ENCODE results near the gene KCNK2.

The KCNK2 gene

DNA sequence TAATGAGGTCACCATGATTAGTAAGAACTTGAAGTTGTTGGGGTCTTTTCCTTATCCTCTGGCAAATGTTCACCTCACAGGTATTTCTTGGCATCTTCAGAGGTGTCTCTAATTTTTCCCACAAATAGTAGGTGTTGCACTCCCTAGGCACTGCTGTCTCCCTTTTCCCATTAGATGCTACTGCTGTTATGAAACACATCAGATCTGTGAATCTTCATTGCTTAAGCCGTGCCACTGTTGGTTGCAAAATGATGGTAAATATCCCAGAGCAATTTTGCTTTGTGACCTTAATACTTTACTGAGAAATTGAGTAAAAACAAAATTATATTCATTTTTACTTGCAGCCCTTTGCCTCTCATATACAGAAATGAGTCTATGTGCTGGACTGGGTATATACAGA lies 169.6 kb downstream of the KCNK2 start:
- no peak for DNase-seq (ENCODE audit: low read depth in 3 of 3)

DNA sequence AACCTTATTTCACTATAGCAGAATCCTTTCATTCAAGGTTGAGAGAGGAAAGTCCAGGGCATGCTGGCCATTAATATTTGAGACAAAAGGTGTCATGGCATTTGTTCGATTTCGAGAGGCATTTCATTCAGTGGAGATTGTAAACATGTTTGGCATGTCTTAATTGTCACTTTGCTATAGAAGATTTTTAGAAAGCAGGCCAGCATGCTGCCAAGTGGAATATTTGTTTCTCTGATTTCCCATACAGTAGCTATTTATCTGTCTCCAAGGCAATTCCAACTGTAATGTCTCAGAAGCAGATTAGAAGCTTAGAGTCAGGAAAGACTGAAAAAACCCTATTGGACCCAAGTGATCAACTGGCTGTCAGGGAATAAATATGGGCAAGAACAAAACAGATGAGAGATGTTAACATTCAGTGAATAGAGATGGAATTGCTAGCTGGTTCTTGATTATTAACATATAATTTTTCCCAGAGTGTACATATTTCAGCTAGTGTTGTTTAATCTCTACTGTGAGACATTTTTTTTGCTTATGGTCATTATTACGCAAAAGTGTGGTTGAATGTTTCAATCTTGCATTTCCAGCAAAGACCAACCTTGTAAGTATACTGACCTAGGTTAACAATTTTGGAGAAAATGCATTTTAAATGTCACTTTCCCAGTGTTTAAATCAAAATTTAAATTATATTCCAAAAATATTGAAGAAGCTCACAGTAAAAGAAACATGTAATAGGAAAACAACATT lies 174.6 kb downstream of the KCNK2 start:
- no peak for DNase-seq (ENCODE audit: low read depth in 3 of 3)

DNA sequence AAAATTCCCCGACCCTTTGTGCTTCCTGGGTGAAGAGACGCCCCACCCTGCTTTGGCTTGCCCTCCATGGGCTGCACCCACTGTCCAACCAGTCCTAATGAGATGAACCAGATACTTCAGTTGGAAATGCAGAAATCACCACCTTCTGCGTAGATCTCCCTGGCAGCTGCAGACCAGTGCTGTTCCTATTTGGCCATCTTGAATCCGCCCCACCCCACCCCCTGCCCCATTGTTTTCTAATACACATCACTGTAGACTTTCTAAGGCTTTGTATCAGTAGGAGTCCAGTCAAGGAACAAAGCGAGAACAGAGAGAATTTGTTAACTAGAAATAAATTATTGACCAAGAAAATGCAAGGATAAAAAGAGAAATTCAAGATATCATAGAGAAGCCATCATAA lies 178.2 kb downstream of the KCNK2 start:
- DNase-seq (ENCODE audit: low read depth in 3 of 3): no peak

DNA sequence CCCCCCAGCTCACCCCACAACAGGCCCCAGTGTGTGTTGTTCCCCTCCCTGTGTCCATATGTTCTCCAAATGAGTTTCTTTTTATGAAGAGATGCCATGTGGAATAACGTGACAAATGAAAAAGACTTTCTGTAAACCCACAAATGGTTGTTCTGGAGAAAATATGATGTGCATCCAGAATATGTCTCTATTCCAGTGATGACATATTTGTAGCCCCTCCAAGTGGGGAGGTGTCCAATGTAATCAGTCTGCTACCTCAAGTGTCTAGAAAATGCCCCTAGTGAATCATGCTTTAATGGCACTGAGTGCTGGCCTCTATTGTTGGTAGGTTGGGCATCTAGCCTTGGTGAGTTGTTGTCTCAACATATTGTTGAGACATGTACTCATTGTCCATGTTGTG lies 179.6 kb downstream of the KCNK2 start:
- no peak for DNase-seq (ENCODE audit: low read depth in 3 of 3)

DNA sequence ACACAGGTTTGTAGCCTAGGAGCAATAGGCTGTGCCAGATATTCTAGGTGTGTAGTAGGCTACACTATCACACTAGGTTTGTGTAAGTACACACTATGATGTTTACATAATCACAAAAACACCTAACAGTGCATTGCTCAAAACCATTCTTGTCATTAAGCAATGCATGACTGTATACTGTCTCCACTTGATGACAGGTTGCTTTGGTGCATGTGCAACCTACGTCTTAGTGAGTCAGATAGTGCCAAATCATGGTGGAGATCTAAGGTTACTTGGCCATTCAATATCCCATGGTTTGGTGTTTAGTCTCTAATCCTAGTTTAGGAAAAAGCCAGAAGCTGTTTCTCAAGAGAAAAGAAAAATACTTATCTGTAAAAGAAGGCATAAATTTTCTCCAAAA lies 181.1 kb downstream of the KCNK2 start:
- DNase-seq (ENCODE audit: low read depth in 3 of 3): no peak

GRCh38 chr1:215264649-215265048 lies 182.1 kb downstream of the KCNK2 start:
- no peak for DNase-seq (ENCODE audit: low read depth in 3 of 3)

DNA sequence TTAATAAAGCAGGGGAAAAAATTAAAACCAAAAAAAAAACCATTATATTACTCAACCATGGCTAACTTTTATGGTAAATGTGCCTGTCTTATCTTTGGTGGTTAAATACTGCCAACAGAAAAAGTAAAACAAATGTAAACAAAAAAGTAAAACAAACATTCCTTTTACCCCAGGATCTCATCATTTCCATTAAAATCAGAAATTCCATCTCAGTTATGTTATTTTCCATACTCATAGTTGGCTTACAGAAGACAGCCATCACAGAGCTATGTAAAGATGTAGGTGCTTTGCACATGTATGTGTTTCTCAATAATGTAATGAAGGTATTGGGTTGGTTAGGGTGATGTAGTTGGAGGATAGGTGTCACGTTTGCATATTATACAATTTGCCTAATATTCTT lies 185.0 kb downstream of the KCNK2 start:
- DNase-seq (ENCODE audit: low read depth in 3 of 3): no peak

- no peak for DNase-seq (ENCODE audit: low read depth in 3 of 3)
Observed at GRCh38 chr1:215269955-215270354, 187.4 kb downstream of the KCNK2 start.

DNA sequence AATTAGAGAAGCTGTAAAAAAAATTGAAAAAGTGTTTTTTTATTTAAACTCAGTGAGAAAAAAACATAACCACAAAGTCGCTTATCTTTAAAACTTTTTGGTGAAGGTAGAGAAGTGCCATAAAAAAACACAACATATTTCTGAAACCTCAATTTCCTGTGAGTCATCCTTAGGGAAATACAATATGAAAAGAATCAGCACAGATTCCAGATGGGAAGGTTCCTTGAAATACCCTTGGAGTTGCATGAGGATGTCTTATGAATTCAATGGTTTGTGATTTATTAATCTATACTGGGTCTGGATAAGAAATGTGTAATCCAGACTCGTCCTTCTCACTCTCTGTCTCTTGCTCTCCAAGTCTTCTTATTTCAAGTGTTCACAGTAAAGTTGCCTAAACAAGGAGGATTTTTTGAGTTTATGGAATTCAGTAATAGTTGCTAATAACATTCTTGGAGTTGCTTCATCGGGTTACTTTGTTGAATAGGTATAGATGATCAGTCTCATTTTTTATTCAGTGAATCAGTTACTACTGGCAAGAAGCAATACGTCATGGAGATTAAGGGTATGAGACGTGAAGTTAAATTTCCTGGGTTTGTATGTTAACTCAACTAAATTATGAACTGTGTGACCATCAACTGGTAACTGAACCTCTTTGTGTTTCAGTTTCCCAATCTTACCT lies 191.4 kb downstream of the KCNK2 start:
- no peak for DNase-seq (ENCODE audit: low read depth in 3 of 3)

DNA sequence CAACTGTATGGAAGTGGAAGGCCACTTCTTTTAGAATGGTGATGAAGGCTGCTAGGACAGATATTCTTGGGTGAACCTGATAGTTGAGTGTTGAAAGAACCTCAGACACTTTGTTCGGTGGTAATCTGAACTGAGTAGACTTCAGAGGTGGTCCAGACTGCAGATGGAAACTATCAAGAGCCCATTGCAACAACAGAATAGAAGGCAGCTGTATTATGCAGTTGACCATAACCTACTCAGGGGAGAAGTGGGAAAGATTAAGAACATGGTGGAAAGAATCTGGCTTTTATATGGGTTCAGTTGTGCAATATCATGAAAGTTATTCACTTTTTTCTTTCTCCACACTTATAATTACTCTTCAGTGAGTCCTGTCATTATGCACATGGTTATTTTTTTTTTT lies 194.0 kb downstream of the KCNK2 start:
- no peak for DNase-seq (ENCODE audit: low read depth in 3 of 3)

DNA sequence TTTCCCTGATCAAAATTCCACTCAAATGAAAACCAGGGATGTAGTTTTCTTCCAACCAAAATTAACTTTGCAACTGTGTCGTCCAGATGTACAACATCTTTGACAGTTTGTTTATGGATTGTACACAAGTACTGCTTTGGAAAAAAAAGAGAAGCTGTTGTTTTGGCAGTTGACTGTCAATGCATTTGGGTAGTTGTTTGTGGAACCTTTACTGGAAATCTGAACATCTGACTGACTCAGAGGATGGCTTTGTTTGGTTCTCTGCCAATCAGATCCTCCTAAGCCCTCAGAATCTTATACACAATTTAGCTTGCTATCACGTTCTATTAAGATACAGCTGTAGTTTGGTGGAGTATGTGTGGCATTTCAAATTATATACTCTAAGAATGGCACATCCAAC lies 195.0 kb downstream of the KCNK2 start:
- no peak for DNase-seq (ENCODE audit: low read depth in 3 of 3)

GRCh38 chr1:215279682-215280081 lies 197.1 kb downstream of the KCNK2 start:
- no peak for DNase-seq (ENCODE audit: low read depth in 3 of 3)

GRCh38 chr1:215282557-215282956 lies 200.0 kb downstream of the KCNK2 start:
- DNase-seq (ENCODE audit: low read depth in 3 of 3): no peak

GRCh38 chr1:215285013-215285800 lies 202.7 kb downstream of the KCNK2 start:
- DNase-seq (ENCODE audit: low read depth in 3 of 3): no peak

All from stimulated activated CD4-positive, alpha-beta T cell treated with anti-CD3 and anti-CD28 coated beads, TNF-alpha, amount 100 ng/mL, for 48 hours (primary cell).